Posterior vena cava (tissue), 2 donors: Measurements from ENCODE around the gene FRG2B. TPM values are rescaled to one million over a fixed set of nuclear protein-coding genes. Genes with fewer than 3 reads are reported as not detected.
"Not testable (repeated sequence)": the region's sequence is repeated elsewhere in the genome, so short reads cannot be mapped to it uniquely, and the experiment has no call there.

Experiments
- DNase-seq: peaks from one replicate; pipeline ENCODE4 v3.0.0-alpha.2; 2020; ENCODE audit warnings: low spot score
- intact Hi-C, 2 donors: fragments of 100-400 bp; cut with DNase I; formaldehyde crosslinking; loops; one replicate each; pipeline versions ENCODE4 v1.14.1 to v1.14.2; 2022 to 2023
- long read RNA-seq, 2 donors: library from polyadenylated mRNA; unstranded; transcript quantifications; one replicate each; pipeline ENCODE4 v2.0.0, GENCODE V29; 2020 to 2021
- total RNA-seq, 2 donors: library from RNA; stranded (reverse); fragmentation: NEBNext Ultra II Directional; extraction: Animal tissue kit (Norgen Biotek cat#: 25700); gene quantifications; one replicate each; pipeline ENCODE4 v1.2.1, GENCODE V29; 2021
- donor health status: DM: yes; HTN: yes; CAD: no.
- donor health status: DM: yes; HTN: yes; CAD: no.

The FRG2B gene
- total RNA-seq: not detected
- long read RNA-seq, donor 1: 0 reads
- long read RNA-seq, donor 2: 0 reads

DNA sequence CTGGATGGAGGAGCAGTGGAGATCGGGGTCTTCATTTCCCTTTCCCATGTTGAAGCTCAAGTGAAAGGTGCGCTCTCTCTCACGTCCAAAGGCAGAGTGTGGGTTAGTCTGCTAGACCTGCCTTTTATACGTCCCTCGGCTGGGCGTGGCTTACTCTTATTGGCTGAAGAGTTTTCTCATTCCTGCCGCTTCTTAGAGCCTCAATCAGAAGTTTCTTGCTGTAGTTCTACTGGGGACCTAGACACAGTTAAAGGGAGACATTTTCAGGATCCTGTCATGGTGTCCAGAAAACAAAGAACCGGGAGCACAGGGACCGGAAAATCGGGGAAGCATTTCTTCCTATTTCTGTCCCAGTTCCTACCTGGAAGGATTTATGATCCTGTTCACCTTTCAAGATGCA, at the start of gene FRG2B:
FRG2B (minus strand) TSS at position 101 of the 400 bp plus-strand sequence; CDS start at position 48, 53 bp downstream.
- intact Hi-C loops, DNase-seq: not testable (repeated sequence)

- intact Hi-C loops, DNase-seq: not testable (repeated sequence)
Observed at GRCh38 chr10:133667446-133667845, 40.9 kb upstream of the FRG2B start.

DNA sequence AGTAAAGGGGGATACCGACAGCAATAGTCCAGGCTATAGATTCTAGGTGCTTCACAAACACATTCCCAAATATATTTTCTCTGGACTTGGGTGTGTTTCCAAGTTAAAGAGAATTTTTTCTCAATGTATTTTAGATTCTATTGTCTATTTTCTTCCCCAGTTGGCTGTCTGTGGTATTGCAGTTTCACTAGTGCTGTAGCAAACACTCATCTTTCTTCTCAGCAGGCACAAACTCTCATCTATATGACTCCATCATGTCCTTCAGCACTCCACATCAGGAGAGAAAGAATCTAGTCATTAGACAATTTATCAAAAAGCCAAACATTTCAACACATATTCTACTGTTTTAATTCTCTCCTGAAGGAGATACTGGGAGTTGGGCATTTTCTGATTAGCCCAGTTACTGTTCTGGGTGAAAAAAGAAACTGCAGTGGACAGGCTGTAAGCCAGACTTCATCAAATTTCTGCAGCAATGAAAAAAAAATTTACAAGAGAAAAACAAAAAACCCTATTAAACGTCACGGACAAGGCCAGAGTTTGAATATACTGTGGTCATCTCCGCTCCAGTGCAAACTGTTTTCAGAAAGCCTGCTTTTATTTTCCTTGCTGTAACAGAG, 37.1 kb upstream of the FRG2B start:
- intact Hi-C loops, DNase-seq: not testable (repeated sequence)

DNA sequence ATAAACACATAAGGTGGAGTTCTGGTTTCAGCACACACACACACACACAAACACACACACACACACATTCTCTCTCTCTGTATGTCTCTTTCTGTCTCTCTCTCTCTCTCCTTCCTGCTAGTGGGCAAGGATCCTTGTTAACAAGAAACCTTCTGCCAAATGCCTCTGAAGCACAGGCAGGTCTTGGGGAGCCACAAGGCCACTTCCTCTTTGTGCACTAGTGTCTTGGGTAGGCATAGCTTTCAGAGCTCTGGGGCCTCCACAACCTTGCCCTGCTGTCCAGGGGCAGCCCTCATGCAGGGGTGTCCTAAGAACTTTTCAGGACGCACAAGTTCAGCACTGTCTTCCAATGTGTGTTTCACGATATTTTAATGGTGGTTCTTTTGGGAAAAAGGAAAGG, 34.5 kb upstream of the FRG2B start:
- DNase-seq, intact Hi-C loops: not testable (repeated sequence)

DNA sequence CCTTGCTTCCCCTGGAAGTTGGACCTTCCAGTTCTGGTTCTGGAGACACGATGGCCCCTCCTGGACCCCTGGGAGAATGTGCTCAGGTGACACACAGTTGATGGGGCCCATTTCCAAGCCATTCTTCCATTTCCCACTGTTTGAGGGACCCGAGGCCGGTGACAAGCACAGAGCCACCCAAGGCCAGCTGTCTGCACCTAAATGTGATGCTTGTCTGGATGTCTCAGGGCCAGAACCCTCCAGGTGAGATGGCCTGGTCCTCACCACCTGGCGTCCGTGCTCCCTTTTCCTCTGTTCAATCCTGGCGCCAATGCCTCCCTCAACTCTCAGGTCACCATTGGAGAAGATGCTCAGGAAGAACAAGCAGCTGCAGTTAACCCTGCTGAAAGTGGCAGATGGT, 33.9 kb upstream of the FRG2B start:
- intact Hi-C loops, DNase-seq: not testable (repeated sequence)

DNA sequence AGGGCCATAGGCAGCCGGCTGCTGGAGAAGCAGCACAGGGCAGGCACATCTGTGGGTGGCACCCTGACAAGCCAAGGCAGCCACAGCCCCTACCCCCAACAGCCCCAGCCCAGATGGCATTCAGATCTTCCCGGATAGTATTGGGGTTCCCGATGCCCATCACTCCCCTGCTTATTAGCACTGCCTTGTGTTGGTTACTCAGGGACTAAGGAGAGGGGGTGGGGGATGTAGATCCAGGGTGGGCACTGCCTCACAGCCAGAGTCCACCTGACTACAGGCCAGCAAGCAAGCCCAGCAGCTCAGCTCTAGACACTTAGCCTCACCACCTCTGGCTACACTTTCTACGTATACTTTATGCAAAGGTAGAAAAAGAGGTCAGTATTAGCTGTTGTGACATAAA, 30.7 kb upstream of the FRG2B start:
- DNase-seq, intact Hi-C loops: not testable (repeated sequence)

GRCh38 chr10:133648872-133649455, 22.4 kb upstream of the FRG2B start:
- intact Hi-C loops, DNase-seq: not testable (repeated sequence)

DNA sequence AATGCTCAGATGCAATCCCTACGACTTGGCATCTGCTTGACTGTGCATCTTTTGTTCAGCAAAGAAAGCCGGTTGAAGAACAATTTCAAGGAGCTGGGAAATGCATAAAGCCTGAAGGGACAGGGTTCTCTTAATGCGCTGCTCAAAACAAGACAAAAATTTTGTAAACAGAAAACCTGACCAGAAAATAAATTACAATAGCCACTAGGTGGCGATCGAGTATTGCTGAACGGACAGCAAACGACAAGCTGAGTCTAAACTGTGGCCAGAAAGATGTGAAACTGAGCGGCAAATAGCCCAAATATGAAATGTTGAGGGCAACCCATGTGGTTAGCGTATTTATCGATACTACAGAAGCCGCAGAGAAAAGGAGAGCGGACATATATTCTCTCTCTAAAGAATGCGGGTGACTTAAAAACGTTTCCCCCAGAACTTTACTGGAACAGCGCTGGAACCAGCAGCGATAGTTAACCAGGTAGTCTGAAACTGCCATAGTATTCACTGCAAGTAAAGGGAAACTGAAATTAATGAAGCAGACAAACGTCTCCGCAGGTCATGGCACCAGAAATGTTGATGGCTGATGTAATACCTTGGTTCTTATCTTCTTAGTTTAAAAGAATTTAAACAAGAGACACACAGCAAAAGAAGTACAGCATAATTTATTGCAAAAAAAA, 20.6 kb upstream of the FRG2B start:
- intact Hi-C loops, DNase-seq: not testable (repeated sequence)

GRCh38 chr10:133637846-133638235, 11.2 kb upstream of the FRG2B start:
- DNase-seq, intact Hi-C loops: not testable (repeated sequence)

GRCh38 chr10:133637202-133637845, 10.7 kb upstream of the FRG2B start:
- intact Hi-C loops, DNase-seq: not testable (repeated sequence)

DNA sequence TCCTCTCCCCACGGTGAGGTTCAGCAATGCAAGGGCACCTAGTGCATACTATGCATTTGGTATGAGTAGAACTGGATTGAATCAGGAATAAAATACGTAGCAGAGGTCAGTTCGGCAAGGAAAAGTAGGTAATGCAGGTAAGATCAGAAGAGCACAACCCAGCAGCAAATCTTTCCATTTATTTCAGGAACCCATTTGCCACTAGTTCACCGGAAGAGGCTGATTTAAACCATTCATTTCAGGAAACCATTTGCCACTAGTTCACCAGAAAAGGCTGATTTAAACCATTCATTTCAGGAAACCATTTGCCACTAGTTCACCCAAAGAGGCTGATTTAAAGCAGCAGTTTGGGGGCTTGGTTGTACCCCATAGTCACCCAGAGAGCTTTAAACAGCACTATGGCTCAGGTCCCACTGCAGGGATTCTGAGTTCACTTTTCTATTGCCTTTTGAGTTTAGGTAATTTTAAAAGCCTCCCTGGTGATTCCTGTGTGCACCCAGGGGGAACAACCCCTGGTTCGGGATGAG, 4.2 kb upstream of the FRG2B start:
- intact Hi-C loops, DNase-seq: not testable (repeated sequence)

DNA sequence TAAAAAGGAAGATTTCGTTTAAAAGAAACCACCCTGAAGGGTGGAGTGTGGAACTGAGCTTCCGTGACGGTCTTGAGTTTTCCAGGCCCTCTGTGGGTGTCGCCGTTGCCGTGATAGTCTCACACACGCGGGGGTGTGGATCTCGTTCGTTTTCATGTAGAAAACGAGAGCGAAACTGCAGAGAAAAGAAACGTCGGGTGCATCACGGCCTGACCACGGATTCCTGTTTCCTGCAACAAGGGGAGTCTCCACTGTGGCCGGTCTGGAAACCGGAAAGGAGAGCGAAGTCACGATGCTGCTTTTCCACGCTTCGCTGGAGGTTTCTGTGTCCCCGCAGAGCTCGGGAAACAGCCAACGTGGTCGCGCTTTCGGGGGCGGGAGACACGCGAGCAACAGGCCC, 4.1 kb downstream of the FRG2B start:
- DNase-seq, intact Hi-C loops: not testable (repeated sequence)

GRCh38 chr10:133618851-133619250, 7.7 kb downstream of the FRG2B start:
- DNase-seq: no peak
- intact Hi-C loops: no loop called here

DNA sequence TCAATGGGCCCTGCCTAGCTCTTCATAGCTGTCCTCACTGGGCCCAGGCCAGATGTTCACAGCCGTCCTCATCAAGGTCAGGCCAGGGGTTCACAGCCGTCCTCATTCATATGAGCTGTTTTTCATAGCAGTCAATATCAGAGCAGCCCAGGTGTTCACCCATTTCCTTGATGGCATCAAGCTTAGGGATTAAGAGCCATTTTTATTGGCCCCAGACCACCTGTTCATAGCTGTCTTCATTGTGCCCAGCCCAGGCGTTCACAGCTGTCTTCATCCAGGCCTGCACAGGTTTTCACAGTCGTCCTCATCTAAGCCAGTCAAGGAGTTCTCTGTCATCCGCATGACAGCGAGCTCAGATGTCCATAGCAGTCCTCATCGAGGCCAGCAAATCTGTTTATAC, 9.4 kb downstream of the FRG2B start:
- DNase-seq: no peak
- intact Hi-C loops: no loop called here

DNA sequence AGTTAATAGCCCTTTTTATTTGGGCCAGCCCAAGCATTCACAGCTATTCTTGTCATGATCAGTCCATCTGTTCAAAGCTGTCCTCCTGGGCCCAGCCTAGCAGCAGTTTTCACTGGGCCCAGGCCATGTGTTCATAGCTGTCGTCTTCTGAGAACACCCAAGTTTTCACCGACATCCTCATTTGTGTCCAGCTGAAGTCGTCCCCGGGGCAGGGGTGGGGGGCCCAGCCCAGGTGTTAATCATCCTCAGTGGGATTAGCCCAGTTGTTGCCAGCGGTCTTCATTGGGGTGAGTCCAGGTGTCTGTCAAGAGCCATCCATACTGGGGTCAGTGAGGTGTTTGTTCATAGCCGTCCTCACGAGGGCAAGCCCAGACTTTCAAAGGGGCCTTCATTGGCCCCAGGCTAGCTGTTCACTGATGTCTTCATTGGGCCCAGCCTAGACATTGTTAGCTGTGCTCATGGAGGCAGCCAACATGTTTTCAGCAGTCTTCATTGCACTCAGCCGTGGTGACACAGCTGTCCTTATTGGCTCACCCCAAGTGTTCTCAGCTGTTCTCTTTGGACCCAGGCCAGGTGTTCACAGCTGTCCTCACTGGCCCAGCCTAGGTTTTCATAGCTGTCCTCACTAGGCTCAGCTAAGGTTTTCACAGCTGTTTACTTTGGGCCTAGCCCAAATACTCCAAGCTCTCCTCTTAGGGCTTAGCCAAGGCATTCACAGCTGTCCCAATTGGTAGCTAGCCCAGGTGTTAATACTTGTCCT, 10.0 kb downstream of the FRG2B start:
- intact Hi-C loops: no loop called here

GRCh38 chr10:133614830-133615580, 11.6 kb downstream of the FRG2B start:
- intact Hi-C loops: no loop called here
- DNase-seq: no peak

More for the DNA sequence above, 10.0 kb downstream of the FRG2B start:
- no peak for DNase-seq

GRCh38 chr10:133613699-133614098, 12.9 kb downstream of the FRG2B start:
- DNase-seq: no peak
- intact Hi-C loops: no loop called here

DNA sequence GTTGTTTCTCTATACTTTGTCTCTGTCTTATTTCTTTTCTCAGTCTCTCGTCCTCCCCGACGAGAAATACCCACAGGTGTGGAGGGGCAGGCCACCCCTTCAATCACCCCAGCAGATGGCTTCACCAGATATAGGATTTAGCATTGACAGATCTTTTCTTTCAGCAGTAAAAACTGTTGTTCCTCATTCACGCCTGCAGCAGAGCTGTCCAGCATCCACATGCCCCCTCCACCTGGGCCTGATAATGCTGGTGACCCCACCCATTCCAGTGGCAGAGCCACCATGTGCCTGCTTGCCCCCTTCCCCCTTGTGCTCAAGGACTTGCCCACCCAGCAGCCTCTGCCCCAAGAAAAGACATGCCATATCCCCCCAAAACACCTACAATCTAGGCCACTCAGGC, 15.5 kb downstream of the FRG2B start:
- DNase-seq: no peak
- intact Hi-C loops: no loop called here
